ENCODE data around the gene ADM2. TPM values are rescaled to one million over a fixed set of nuclear protein-coding genes. Genes with fewer than 3 reads are reported as not detected.

Gene ADM2
- total RNA-seq, 1 donor from 2014 or later, result not detected

DNA sequence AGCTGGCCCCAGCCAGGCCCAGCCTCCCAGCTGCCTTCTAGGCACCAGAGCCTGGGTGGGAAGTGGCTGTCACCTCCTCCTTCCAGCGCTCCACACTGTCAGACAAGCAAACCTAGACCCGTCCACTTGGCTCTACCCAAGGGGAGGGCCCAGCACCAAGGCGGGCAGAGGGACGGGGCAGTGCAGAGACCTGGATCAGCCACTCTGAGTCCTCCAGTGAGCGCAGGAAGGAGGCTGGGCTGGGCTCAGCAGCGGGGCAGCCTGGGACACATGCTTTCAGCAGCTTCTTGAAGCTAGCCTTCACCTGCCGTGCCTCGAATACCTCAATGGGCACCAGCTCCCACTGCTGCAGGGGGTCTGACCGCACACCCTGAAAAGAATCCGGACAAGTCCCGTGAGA is 25.3 kb upstream of the ADM2 start:
- no peak for DNase-seq (ENCODE audit: low spot score in 2 of 2)
- TF ChIP-seq, protein P1, sequence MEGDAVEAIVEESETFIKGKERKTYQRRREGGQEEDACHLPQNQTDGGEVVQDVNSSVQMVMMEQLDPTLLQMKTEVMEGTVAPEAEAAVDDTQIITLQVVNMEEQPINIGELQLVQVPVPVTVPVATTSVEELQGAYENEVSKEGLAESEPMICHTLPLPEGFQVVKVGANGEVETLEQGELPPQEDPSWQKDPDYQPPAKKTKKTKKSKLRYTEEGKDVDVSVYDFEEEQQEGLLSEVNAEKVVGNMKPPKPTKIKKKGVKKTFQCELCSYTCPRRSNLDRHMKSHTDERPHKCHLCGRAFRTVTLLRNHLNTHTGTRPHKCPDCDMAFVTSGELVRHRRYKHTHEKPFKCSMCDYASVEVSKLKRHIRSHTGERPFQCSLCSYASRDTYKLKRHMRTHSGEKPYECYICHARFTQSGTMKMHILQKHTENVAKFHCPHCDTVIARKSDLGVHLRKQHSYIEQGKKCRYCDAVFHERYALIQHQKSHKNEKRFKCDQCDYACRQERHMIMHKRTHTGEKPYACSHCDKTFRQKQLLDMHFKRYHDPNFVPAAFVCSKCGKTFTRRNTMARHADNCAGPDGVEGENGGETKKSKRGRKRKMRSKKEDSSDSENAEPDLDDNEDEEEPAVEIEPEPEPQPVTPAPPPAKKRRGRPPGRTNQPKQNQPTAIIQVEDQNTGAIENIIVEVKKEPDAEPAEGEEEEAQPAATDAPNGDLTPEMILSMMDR (IDR thresholded peaks at IDR 0.05), result no peak
- Histone ChIP-seq H3K4me3 (no peak overlapping the region), H3K4me1 (no peaks in the 10 kb centered on the region), H3K27me3 (no peaks in the 10 kb centered on the region), H3K9me3 (no peaks in the 10 kb centered on the region), H3K36me3 (peaks cover 71 to 86% of the 10 kb centered on the region in 2 donors), H3K27ac (no peak overlapping the region)
- intact Hi-C loops (cut with DNase I), result no loop called here

DNA sequence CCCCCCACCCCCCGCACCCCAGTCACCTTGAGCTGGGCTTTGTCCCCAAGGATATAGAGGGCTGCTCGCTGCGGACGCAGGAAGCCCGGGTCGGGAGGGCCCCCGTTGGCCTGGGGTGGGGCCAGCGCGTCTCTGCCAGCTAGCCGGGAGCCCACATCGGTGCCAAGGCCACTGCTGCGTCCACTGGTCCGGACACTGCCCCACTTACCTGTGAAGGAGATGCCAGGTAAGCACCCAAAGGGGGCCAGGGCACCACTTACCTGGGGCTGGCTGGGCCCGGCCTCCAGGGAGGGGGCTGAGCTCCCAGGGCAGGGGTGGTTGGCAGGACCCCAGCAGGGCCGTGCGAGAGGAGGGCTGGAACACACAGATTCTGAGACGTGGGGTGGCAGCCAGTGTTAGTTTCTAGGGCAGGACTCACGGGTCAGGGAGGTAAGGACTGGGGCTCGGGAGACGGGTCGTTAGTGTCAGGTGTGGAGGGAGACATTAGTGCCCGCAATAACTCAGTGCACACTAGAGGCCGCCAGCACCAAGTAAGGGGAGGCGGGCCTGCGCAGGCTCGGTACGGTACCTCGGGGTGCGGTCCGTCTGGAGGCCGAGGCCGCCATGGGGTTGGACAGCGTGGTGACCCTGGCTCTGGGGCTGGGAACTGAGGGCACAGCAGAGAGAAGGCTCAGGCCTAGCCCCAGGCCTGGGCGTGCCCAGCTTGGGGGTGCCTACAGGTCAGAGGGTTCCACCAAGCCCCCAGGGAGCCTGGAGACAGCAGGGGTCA is 24.7 kb upstream of the ADM2 start:
- H3K4me3 ChIP-seq, result no peak overlapping the region
- H3K4me1 ChIP-seq, result no peaks in the 10 kb centered on the region
- no peak overlapping the region for H3K27ac ChIP-seq
- intact Hi-C loops (cut with DNase I), result no loop called here
- peaks cover 78 to 89% of the 10 kb centered on the region in 2 donors for H3K36me3 ChIP-seq
- H3K27me3 ChIP-seq, result no peaks in the 10 kb centered on the region
- TF ChIP-seq, protein P1 (IDR thresholded peaks at IDR 0.05), result no peak
- H3K9me3 ChIP-seq, result no peaks in the 10 kb centered on the region
- DNase-seq (ENCODE audit: low spot score in 2 of 2), result no peak

DNA sequence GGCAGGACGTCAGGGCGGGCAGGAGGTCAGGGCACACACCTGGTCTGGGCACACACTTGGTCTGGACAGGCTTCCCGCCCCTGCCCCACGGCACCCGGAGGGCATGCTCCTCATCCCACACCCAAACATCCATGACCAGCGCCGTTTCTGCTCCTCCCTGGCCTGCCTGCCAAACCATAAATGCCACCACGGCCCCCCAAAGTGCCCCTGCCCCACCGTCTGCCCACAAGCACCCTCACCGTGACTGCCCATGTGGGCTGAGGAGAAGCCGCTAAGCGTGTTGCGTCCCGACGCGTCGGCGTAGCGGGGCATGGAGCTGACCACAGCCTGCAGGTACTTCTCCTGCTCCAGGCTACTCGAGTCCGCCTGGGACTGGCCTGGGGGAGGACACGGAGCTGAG is 22.3 kb upstream of the ADM2 start:
- intact Hi-C loops (cut with DNase I), result no loop called here
- H3K4me1 ChIP-seq, result no peaks in the 10 kb centered on the region
- H3K36me3 ChIP-seq, result peaks cover 94 to 98% of the 10 kb centered on the region in 2 donors

DNA sequence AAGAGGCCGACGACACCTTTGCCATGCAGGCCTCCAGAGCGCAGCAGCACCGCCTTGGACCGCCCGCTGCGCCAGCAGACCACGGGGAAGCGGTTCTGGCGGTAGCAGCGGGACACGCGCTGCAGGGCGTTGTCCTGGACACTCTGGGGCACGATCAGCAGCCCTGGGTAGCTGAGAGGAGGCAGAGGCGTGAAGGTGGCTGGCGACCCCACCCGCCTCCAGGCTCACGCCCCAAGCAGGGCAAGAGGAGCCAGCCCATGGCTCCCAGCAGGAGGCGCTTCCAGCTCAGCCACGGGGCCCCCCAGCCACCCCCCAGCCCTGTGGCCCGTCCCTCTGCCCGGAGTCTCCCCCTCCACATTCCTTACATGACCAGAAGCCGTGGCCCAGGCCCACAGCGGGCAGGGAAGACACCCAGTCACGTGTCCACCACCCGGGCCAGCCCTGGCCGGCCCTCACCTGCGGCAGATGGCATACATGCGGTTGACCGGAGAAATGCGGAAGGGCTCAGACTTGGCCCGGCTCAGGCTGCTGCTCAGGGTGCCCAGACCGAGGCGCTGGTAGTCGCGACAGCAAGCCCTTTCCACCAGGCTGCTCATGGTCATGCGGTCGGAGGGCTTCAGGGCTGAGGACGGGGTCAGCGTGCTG is 21.7 kb upstream of the ADM2 start:
- Histone ChIP-seq H3K27me3 (no peaks in the 10 kb centered on the region), H3K36me3 (peaks cover 94 to 98% of the 10 kb centered on the region in 2 donors)
- intact Hi-C loops (cut with DNase I), result no loop called here

More for the DNA sequence above, 22.3 kb upstream of the ADM2 start:
- TF ChIP-seq, protein P1 (IDR thresholded peaks at IDR 0.05), result no peak
- no peaks in the 10 kb centered on the region for H3K27me3 ChIP-seq
- no peak overlapping the region for H3K4me3 ChIP-seq
- H3K9me3 ChIP-seq, result no peaks in the 10 kb centered on the region
- no peak overlapping the region for H3K27ac ChIP-seq
- DNase-seq (ENCODE audit: low spot score in 2 of 2), result no peak

DNA sequence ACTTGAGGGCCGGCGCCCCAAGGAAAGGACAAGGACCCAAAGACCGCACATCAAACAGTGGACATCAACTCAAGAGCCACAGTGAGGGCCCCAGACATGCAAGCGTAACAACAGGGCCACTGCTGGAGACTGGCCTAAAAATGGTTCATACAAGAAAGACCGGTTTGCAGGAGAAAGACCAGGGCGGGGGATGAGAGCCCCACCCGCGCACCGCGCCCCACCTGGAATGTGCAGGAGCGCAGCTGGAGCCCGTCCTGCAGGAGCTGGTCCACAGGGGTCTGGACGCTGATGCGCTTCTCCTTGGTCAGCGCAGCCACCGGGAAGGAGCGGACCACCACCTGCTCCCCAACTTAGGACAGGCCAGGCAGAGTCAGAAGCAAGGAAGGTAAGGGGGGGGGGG is 20.4 kb upstream of the ADM2 start:
- intact Hi-C loops (cut with DNase I), result no loop called here
- peaks cover 94 to 98% of the 10 kb centered on the region in 2 donors for H3K36me3 ChIP-seq

More for the DNA sequence above, 21.7 kb upstream of the ADM2 start:
- no peak for DNase-seq (ENCODE audit: low spot score in 2 of 2)
- no peaks in the 10 kb centered on the region for H3K9me3 ChIP-seq
- H3K27ac ChIP-seq, result no peak overlapping the region
- TF ChIP-seq, protein P1 (IDR thresholded peaks at IDR 0.05), result no peak
- H3K4me1 ChIP-seq, result no peaks in the 10 kb centered on the region
- no peak overlapping the region for H3K4me3 ChIP-seq

More for the DNA sequence above, 20.4 kb upstream of the ADM2 start:
- Histone ChIP-seq H3K9me3 (no peaks in the 10 kb centered on the region), H3K27me3 (no peaks in the 10 kb centered on the region), H3K4me3 (no peak overlapping the region), H3K4me1 (no peaks in the 10 kb centered on the region), H3K27ac (no peak overlapping the region)
- no peak for DNase-seq (ENCODE audit: low spot score in 2 of 2)
- TF ChIP-seq, protein P1 (IDR thresholded peaks at IDR 0.05), result no peak
